Measurements from ENCODE around the gene TCL1B. TPM values are rescaled to one million over a fixed set of nuclear protein-coding genes. Genes with fewer than 3 reads are reported as not detected.

TCL1B gene
- total and polyA plus RNA-seq, 2 of the 8 experiments (the other 6 are each of a cell fraction or from before 2014, with no cell fraction given): 9.6 to 11.5 TPM

GRCh38 chr14:95696741-95697140 lies 10.5 kb downstream of the TCL1B start (continued):
- no peak for TF ChIP-seq TAF7 (optimal IDR thresholded peaks at IDR 0.05; ENCODE audit: borderline replicate concordance, low read depth, low read length)
- TF ChIP-seq CTCF (IDR thresholded peaks at IDR 0.05; ENCODE audit: control extremely low read depth in 1 of 3, insufficient read depth in 1 of 3, low read depth in 1 of 3, low read length in 3 of 3): no peak
- TF ChIP-seq BCL11A (IDR thresholded peaks at IDR 0.05; ENCODE audit: low read depth in 2 of 2, low read length in 2 of 2): no peak
- TF ChIP-seq RFX5 (IDR thresholded peaks at IDR 0.05; ENCODE audit: borderline replicate concordance, low read depth, low read length): no peak
- no peak for TF ChIP-seq EZH2 (IDR thresholded peaks at IDR 0.05; ENCODE audit: low read depth, low read length, severe bottlenecking)
